GM12878 (cell line): Measurements from ENCODE around the gene ZNF81. TPM values are rescaled to one million over a fixed set of nuclear protein-coding genes. Genes with fewer than 3 reads are reported as not detected.
A peak's percentile ranks its signal among the peaks of the same experiment; 100 is the strongest.
"Not testable (repeated sequence)": the region's sequence is repeated elsewhere in the genome, so short reads cannot be mapped to it uniquely, and the experiment has no call there.

Experiments used
- ATAC-seq: fragments of 200-7000 bp; cut with Tn5 transposase; 3 replicates; pipeline ENCODE4 v1.9.1; 2020; ENCODE audit warnings: mild to moderate bottlenecking, moderate library complexity
- BruUV-seq: library from RNA; stranded (reverse); fragments of 400-500 nt; replicated peaks from 2 replicates; lab custom pipeline; 2021; lab: Mats Ljungman, UMichigan
- CTCF ChIA-PET: fragments of 300-600 bp; sonication (Branson Sonifier 250); formaldehyde crosslinking; extraction: SDS; loops from one replicate; lab custom pipeline; 2021; ENCODE audit warnings: inconsistent platforms; lab: Yijun Ruan, JAX
- POLR2A ChIA-PET: fragments of 350-600 bp; formaldehyde crosslinking; extraction: SDS; loops from one replicate; lab custom pipeline; 2021; ENCODE audit warnings: inconsistent platforms; lab: Charles Lee
- RAD21 ChIA-PET: fragments of 300-600 bp; sonication (Branson Sonifier 250); formaldehyde crosslinking; loops from one replicate; lab custom pipeline; 2023; ENCODE audit warnings: antibody characterized with exemption; ENCODE audit not compliant: unreplicated experiment; lab: Charles Lee
- SMC1A ChIA-PET: fragments of 300-600 bp; sonication (Branson Sonifier 250); formaldehyde crosslinking; loops from one replicate; lab custom pipeline; 2023; ENCODE audit not compliant: unreplicated experiment, uncharacterized antibody; lab: Charles Lee
- DNase-seq: peaks from one replicate; pipeline ENCODE4 v3.0.0-alpha.2; 2011; ENCODE audit warnings: low read depth, low spot score
- FAIRE-seq: peaks from 3 replicates; lab custom pipeline; 2011; peaks lifted over from hg19 to GRCh38; lab: Jason Lieb, UNC
- H2AFZ ChIP-seq: 2 replicates; pipeline ENCODE4 v1.6.0; 2011; ENCODE audit warnings: low read depth, low read length, control low read depth; ENCODE audit not compliant: control insufficient read depth
- H3K27ac ChIP-seq: 2 replicates; pipeline ENCODE4 v1.5.1; 2011; ENCODE audit warnings: control low read depth; ENCODE audit not compliant: control insufficient read depth, insufficient read depth
- H3K27me3 ChIP-seq, 2 experiments: replicated peaks in 1 of 2; 2 replicates each; pipeline versions ENCODE4 v1.6.0 to v1.6.1; 2011; ENCODE audit warnings: low read length in 1 of 2; ENCODE audit not compliant: control insufficient read depth in 2 of 2, insufficient read depth in 2 of 2
- H3K36me3 ChIP-seq, 2 experiments: 2 replicates each; pipeline ENCODE4 v1.5.1; 2011; ENCODE audit warnings: low read length in 1 of 2; ENCODE audit not compliant: control insufficient read depth in 2 of 2, insufficient read depth in 2 of 2
- H3K4me1 ChIP-seq: 2 replicates; pipeline ENCODE4 v1.6.1; 2011; ENCODE audit warnings: mild to moderate bottlenecking, low read length, moderate library complexity, mixed read lengths; ENCODE audit not compliant: control insufficient read depth, insufficient read depth
- H3K4me2 ChIP-seq: 2 replicates; pipeline ENCODE4 v1.6.0; 2011; ENCODE audit warnings: control low read depth; ENCODE audit not compliant: control insufficient read depth, insufficient read depth
- H3K4me3 ChIP-seq: fragments of 200-600 bp; sonication (generic); 2 replicates; pipeline ENCODE4 v1.5.1; 2016
- H3K79me2 ChIP-seq: 2 replicates; pipeline ENCODE4 v1.6.0; 2011; ENCODE audit warnings: low read length; ENCODE audit not compliant: control insufficient read depth, insufficient read depth
- H3K9ac ChIP-seq: 2 replicates; pipeline ENCODE4 v1.8.0; 2011; ENCODE audit warnings: low read length, control low read depth, mixed read lengths; ENCODE audit not compliant: control insufficient read depth, insufficient read depth
- H3K9me3 ChIP-seq: replicated peaks from 3 replicates; pipeline ENCODE4 v1.5.1; 2011; ENCODE audit warnings: mild to moderate bottlenecking, low read length; ENCODE audit not compliant: control insufficient read depth, insufficient read depth
- H4K20me1 ChIP-seq: 2 replicates; pipeline ENCODE4 v1.6.0; 2011; ENCODE audit not compliant: control insufficient read depth, insufficient read depth
- BHLHE40 ChIP-seq, 2 experiments: fragments of 450-650 bp in 1 of 2; IDR thresholded peaks; 2 replicates each; pipeline ENCODE4 v1.6.1; 2011 to 2017; ENCODE audit warnings: low read depth in 2 of 2, borderline replicate concordance in 1 of 2, improper control_type of control experiment in 1 of 2, low read length in 1 of 2, mild to moderate bottlenecking in 1 of 2
- PKNOX1 ChIP-seq: fragments of 450-650 bp; IDR thresholded peaks from 2 replicates; pipeline ENCODE4 v1.6.1; 2016; ENCODE audit warnings: mild to moderate bottlenecking
- RCOR1 ChIP-seq: conservative IDR thresholded peaks from 2 replicates; pipeline ENCODE4 v1.6.1; 2012; ENCODE audit warnings: low read depth, low read length, improper control_type of control experiment
- RUNX3 ChIP-seq: IDR thresholded peaks from 2 replicates; pipeline ENCODE4 v1.6.1; 2012; ENCODE audit warnings: low read length, inconsistent platforms
- WGBS: methylation state at CpG from one replicate; pipeline ENCODE4 v1.1.6; 2016; ENCODE audit warnings: low lambda C conversion rate; ENCODE audit not compliant: insufficient replicate concordance, insufficient coverage; ENCODE audit errors: missing lambda C conversion rate; 5-methylcytosine and 5-hydroxymethylcytosine counted together
- in situ Hi-C: fragments of 300-500 bp; cut with MboI; formaldehyde crosslinking; loops from 9 replicates; pipeline ENCODE4 v1.14.3; 2018; ENCODE audit warnings: mixed read lengths
- intact Hi-C: fragments of 100-400 bp; cut with micrococcal nuclease; formaldehyde crosslinking; loops from one replicate; pipeline ENCODE4 v1.14.2; 2022; ENCODE audit not compliant: unreplicated experiment
- polyA plus RNA-seq, 11 experiments: library from polyadenylated mRNA; depleted of rRNA in 4 of 11; unstranded in 6 of 11; stranded (reverse) in 5 of 11; fragments of >200 nt; fragmentation: Nextera tagmentation in 4 of 11; fragmentation: Illumina TruSeq in 1 of 11; extraction: Ambion mirVana in 4 of 11; extraction: Trizol in 1 of 11; gene quantifications; 1 replicate in 1 of 11; 2 replicates in 10 of 11; pipeline versions ENCODE4 v1.2.1 to v1.2.3, GENCODE V29; 2011 to 2016; ENCODE audit warnings: inconsistent platforms in 2 of 11, missing spikeins in 2 of 11, low read depth in 1 of 11
- total RNA-seq, 4 experiments: library from RNA; depleted of rRNA in 3 of 4; stranded (reverse); fragments of >200 nt in 3 of 4; fragmentation: Illumina TruSeq in 1 of 4; extraction: Trizol in 1 of 4; gene quantifications; 2 replicates each; pipeline versions ENCODE4 v1.2.1 to v1.2.3, GENCODE V29; 2013 to 2021

Gene ZNF81
- total and polyA plus RNA-seq, 10 of the 15 experiments (the other 5 are each of a cell fraction or from before 2014, with no cell fraction given): 3.4 to 7.2 (median 4.4) TPM

- intact Hi-C loops (no loop called here), in situ Hi-C loops (no loop called here)
- H4K20me1 ChIP-seq: no peaks in the 10 kb centered on the region
- ATAC-seq (peak; percentile 69), DNase-seq (no peak), FAIRE-seq (no peak)
- ChIA-PET SMC1A (interaction anchor here (1.6 kb wide), 1 partner anchor 15 kb away, joined by 4 read pairs; no protein-coding TSS in a partner anchor), CTCF (no interaction called here), POLR2A (no interaction called here), RAD21 (interaction anchor here (0.7 kb wide), 1 partner anchor 326 kb away, joined by 3 read pairs; no protein-coding TSS in a partner anchor)
- TF ChIP-seq RUNX3: 0 out of 2 replicates have a peak, but pooled peaks have one; percentile 10
- TF ChIP-seq PKNOX1: peak; percentile 29; the same call in 1 of the 2 replicates
- peak; percentile 46 to 51; a peak in 2 of 4 replicates for TF ChIP-seq BHLHE40 (IDR thresholded peaks at IDR 0.05; ENCODE audit: borderline replicate concordance in 1 of 2, low read depth in 2 of 2, low read length in 1 of 2)
- TF ChIP-seq RCOR1: no peak
- H3K4me3 ChIP-seq: no peak overlapping the region
- 9% methylated on average over 2 of the region's 2 CpGs for WGBS
- no peak overlapping the region for H3K4me2 ChIP-seq
- H3K9ac ChIP-seq: no peak overlapping the region
- H3K27me3 ChIP-seq: no peaks in the 10 kb centered on the region
- no peak overlapping the region for H3K27ac ChIP-seq
- H3K36me3 ChIP-seq: no peaks in the 10 kb centered on the region; a peak in 1 of 4 replicates
- H2AFZ ChIP-seq: no peak overlapping the region
- no peaks in the 10 kb centered on the region for H3K79me2 ChIP-seq
- BruUV-seq: no TSS peak
- H3K9me3 ChIP-seq: no peaks in the 10 kb centered on the region
- no peaks in the 10 kb centered on the region for H3K4me1 ChIP-seq
Measured at GRCh38 chrX:47849778-47850177, 13.1 kb downstream of the ZNF81 start.

- H3K4me3 ChIP-seq, H4K20me1 ChIP-seq, H3K4me1 ChIP-seq, H3K4me2 ChIP-seq, H2AFZ ChIP-seq, H3K79me2 ChIP-seq, H3K36me3 ChIP-seq, POLR2A ChIA-PET, intact Hi-C loops, SMC1A ChIA-PET, H3K9me3 ChIP-seq, FAIRE-seq, H3K27ac ChIP-seq, CTCF ChIA-PET, in situ Hi-C loops, BruUV-seq, H3K9ac ChIP-seq, H3K27me3 ChIP-seq, DNase-seq: not testable (repeated sequence)
- WGBS: no CpG with 5 or more reads among the region's 2 CpGs
- peak; percentile 26; the same call in 2 of the 3 replicates for ATAC-seq
- RAD21 ChIA-PET: interaction anchor here (0.7 kb wide), 1 partner anchor 327 kb away, joined by 3 read pairs; no protein-coding TSS in a partner anchor
Measured at GRCh38 chrX:47850389-47850788, 13.7 kb downstream of the ZNF81 start.
